HepG2 (cell line): Measurements from ENCODE around the gene ANKRD44. TPM values are rescaled to one million over a fixed set of nuclear protein-coding genes. Genes with fewer than 3 reads are reported as not detected.

Experiments
- ELF1 ChIP-seq: sonication (generic); formaldehyde crosslinking; IDR thresholded peaks from 2 replicates; pipeline ENCODE4 v1.4.0; 2020; ENCODE audit warnings: missing genetic modification reagents
- NR2C2 ChIP-seq: sonication (generic); formaldehyde crosslinking; IDR thresholded peaks from 2 replicates; pipeline ENCODE4 v1.4.0; 2020; ENCODE audit warnings: missing genetic modification reagents, mild to moderate bottlenecking, moderate library complexity, borderline replicate concordance
- NR2F2 ChIP-seq: IDR thresholded peaks from 2 replicates; pipeline ENCODE4 v1.6.1; 2012; ENCODE audit warnings: low read depth, inconsistent platforms, borderline replicate concordance
- RXRB ChIP-seq: IDR thresholded peaks from 2 replicates; pipeline ENCODE4 v1.6.1; 2016; ENCODE audit warnings: borderline replicate concordance, missing genetic modification reagents, missing compliant biosample characterization
- TMF1 ChIP-seq: sonication (generic); formaldehyde crosslinking; IDR thresholded peaks from 2 replicates; pipeline ENCODE4 v1.8.1; 2022; ENCODE audit warnings: low read depth, missing genetic modification reagents
- ZNF138 ChIP-seq: sonication (generic); formaldehyde crosslinking; IDR thresholded peaks from 2 replicates; pipeline ENCODE4 v1.5.0; 2020; ENCODE audit warnings: mild to moderate bottlenecking, low read depth, missing genetic modification reagents
- ZNF24 ChIP-seq: fragments of 450-650 bp; IDR thresholded peaks from 2 replicates; pipeline ENCODE4 v1.6.1; 2017; ENCODE audit warnings: antibody characterized with exemption, mild to moderate bottlenecking
- ZNF407 ChIP-seq: sonication (generic); formaldehyde crosslinking; IDR thresholded peaks from one replicate; pipeline ENCODE4 v1.5.1; 2020; ENCODE audit warnings: mild to moderate bottlenecking, missing genetic modification reagents; ENCODE audit errors: not compliant biosample characterization
- ZNF562 ChIP-seq: sonication (generic); formaldehyde crosslinking; IDR thresholded peaks from 2 replicates; pipeline ENCODE4 v1.8.0; 2022; ENCODE audit warnings: missing genetic modification reagents, borderline replicate concordance
- ZNF646 ChIP-seq: sonication (generic); formaldehyde crosslinking; IDR thresholded peaks from 2 replicates; pipeline ENCODE4 v1.9.0; 2021; ENCODE audit warnings: mild to moderate bottlenecking, missing genetic modification reagents
- polyA plus RNA-seq, 8 experiments: library from polyadenylated mRNA; depleted of rRNA in 3 of 8; stranded (reverse) in 7 of 8; unstranded in 1 of 8; fragments of >200 nt; fragmentation: Illumina TruSeq in 4 of 8; extraction: Trizol in 4 of 8; gene quantifications; 2 replicates each; pipeline versions ENCODE4 v1.2.1 to v1.2.3, GENCODE V29; 2011 to 2016; ENCODE audit warnings: low read depth in 4 of 8, missing spikeins in 1 of 8, mixed read lengths in 1 of 8; ENCODE audit not compliant: insufficient read depth in 1 of 8
- total RNA-seq, 5 experiments: library from RNA; depleted of rRNA; stranded (reverse); fragments of >200 nt; fragmentation: Illumina TruSeq; extraction: Trizol; gene quantifications; 2 replicates each; pipeline ENCODE4 v1.2.3, GENCODE V29; 2016; ENCODE audit warnings: low read depth in 1 of 5

Gene ANKRD44
- total and polyA plus RNA-seq, 2 of the 13 experiments (the other 11 are each of a cell fraction or from before 2014, with no cell fraction given): 0.04 to 0.11 TPM

- 0 out of 2 replicates have a peak, but pooled peaks have one; percentile 22 for TF ChIP-seq NR2F2
- TF ChIP-seq ZNF24: 0 out of 2 replicates have a peak, but pooled peaks have one; percentile 43
- TF ChIP-seq RXRB (CRISPR knock-in tag): peak; percentile 20; the same call in 1 of the 2 replicates
- TF ChIP-seq ZNF562 (CRISPR knock-in tag): no peak
- peak; percentile 83 for TF ChIP-seq NR2C2 (CRISPR knock-in tag)
- peak; percentile 85 for TF ChIP-seq ZNF646
- no peak for TF ChIP-seq TMF1 (CRISPR knock-in tag)
- TF ChIP-seq ELF1 (CRISPR knock-in tag): no peak
- no peak for TF ChIP-seq ZNF407 (CRISPR knock-in tag)
- no peak for TF ChIP-seq ZNF138 (CRISPR knock-in tag)
These were observed 151.7 kb downstream of the ANKRD44 start (continued) for GRCh38 chr2:197158591-197159550.
